ENCODE results near the gene ADPRHL1.

The ADPRHL1 gene

GRCh38 chr13:113455384-113455783 lies 2.1 kb upstream of the ADPRHL1 start:
- no peak for TF ChIP-seq CTCF (IDR thresholded peaks at IDR 0.05; ENCODE audit: low read length)
- TF ChIP-seq EZH2 (IDR thresholded peaks at IDR 0.05; ENCODE audit: borderline replicate concordance, low read length), result no peak
- H3K9me2 ChIP-seq (ENCODE audit: low read depth, low read length), result no peaks in the 10 kb centered on the region
- no peaks in the 10 kb centered on the region for H3K27me3 ChIP-seq (ENCODE audit: insufficient read depth, low read length)
- H3K4me1 ChIP-seq (ENCODE audit: insufficient read depth, low read length, severe bottlenecking), result peaks cover 5% of the 10 kb centered on the region
- H3K4me3 ChIP-seq (ENCODE audit: low read depth, low read length, poor library complexity, severe bottlenecking), result no peak overlapping the region
- H2AFZ ChIP-seq (ENCODE audit: low read length), result no peak overlapping the region
- H3F3A ChIP-seq (ENCODE audit: insufficient read depth, low read length), result no peaks in the 10 kb centered on the region
- H3K36me3 ChIP-seq (ENCODE audit: insufficient read depth, low read length), result peaks cover 53% of the 10 kb centered on the region
- H3K9ac ChIP-seq (ENCODE audit: low read length), result no peak overlapping the region
- no peaks in the 10 kb centered on the region for H4K20me1 ChIP-seq (ENCODE audit: insufficient read depth, low read length)
- H3K9me3 ChIP-seq (ENCODE audit: low read length), result no peaks in the 10 kb centered on the region
- no peak overlapping the region for H3K4me2 ChIP-seq (ENCODE audit: low read length)
- H3K27ac ChIP-seq (ENCODE audit: low read depth, low read length, poor library complexity, severe bottlenecking), result no peak overlapping the region
- H3K79me2 ChIP-seq (ENCODE audit: insufficient read depth, low read length), result no peaks in the 10 kb centered on the region

- no peak overlapping the region for H2AFZ ChIP-seq (ENCODE audit: low read length)
- no peak overlapping the region for H3K27ac ChIP-seq (ENCODE audit: low read depth, low read length, poor library complexity, severe bottlenecking)
- TF ChIP-seq CTCF (IDR thresholded peaks at IDR 0.05; ENCODE audit: low read length) (no peak), EZH2 (IDR thresholded peaks at IDR 0.05; ENCODE audit: borderline replicate concordance, low read length) (no peak)
- peaks cover 49% of the 10 kb centered on the region for H3K36me3 ChIP-seq (ENCODE audit: insufficient read depth, low read length)
- no peak overlapping the region for H3K9ac ChIP-seq (ENCODE audit: low read length)
- no peaks in the 10 kb centered on the region for H3K79me2 ChIP-seq (ENCODE audit: insufficient read depth, low read length)
- H3K4me1 ChIP-seq (ENCODE audit: insufficient read depth, low read length, severe bottlenecking), result peaks cover 10% of the 10 kb centered on the region
- no peak overlapping the region for H3K4me2 ChIP-seq (ENCODE audit: low read length)
- no peak overlapping the region for H3K4me3 ChIP-seq (ENCODE audit: low read depth, low read length, poor library complexity, severe bottlenecking)
- H4K20me1 ChIP-seq (ENCODE audit: insufficient read depth, low read length), result no peaks in the 10 kb centered on the region
- H3K9me2 ChIP-seq (ENCODE audit: low read depth, low read length), result no peaks in the 10 kb centered on the region
- H3K9me3 ChIP-seq (ENCODE audit: low read length), result no peaks in the 10 kb centered on the region
- no peaks in the 10 kb centered on the region for H3F3A ChIP-seq (ENCODE audit: insufficient read depth, low read length)
- no peaks in the 10 kb centered on the region for H3K27me3 ChIP-seq (ENCODE audit: insufficient read depth, low read length)
Measured at GRCh38 chr13:113454936-113455335, 1.6 kb upstream of the ADPRHL1 start.

GRCh38 chr13:113452466-113452865 lies 822 bp downstream of the ADPRHL1 start:
- Histone ChIP-seq H3K27ac (ENCODE audit: low read depth, low read length, poor library complexity, severe bottlenecking) (no peak overlapping the region), H3K9me3 (ENCODE audit: low read length) (no peaks in the 10 kb centered on the region), H3K27me3 (ENCODE audit: insufficient read depth, low read length) (no peaks in the 10 kb centered on the region), H4K20me1 (ENCODE audit: insufficient read depth, low read length) (no peaks in the 10 kb centered on the region), H2AFZ (ENCODE audit: low read length) (no peak overlapping the region), H3K9me2 (ENCODE audit: low read depth, low read length) (no peaks in the 10 kb centered on the region), H3K36me3 (ENCODE audit: insufficient read depth, low read length) (peaks cover 27% of the 10 kb centered on the region), H3K79me2 (ENCODE audit: insufficient read depth, low read length) (no peaks in the 10 kb centered on the region), H3K4me2 (ENCODE audit: low read length) (no peak overlapping the region), H3K4me3 (ENCODE audit: low read depth, low read length, poor library complexity, severe bottlenecking) (no peak overlapping the region), H3F3A (ENCODE audit: insufficient read depth, low read length) (no peaks in the 10 kb centered on the region), H3K4me1 (ENCODE audit: insufficient read depth, low read length, severe bottlenecking) (peaks cover 29% of the 10 kb centered on the region), H3K9ac (ENCODE audit: low read length) (no peak overlapping the region)
- TF ChIP-seq CTCF (IDR thresholded peaks at IDR 0.05; ENCODE audit: low read length), result no peak
- no peak for TF ChIP-seq EZH2 (IDR thresholded peaks at IDR 0.05; ENCODE audit: borderline replicate concordance, low read length)
